T-helper 1 cell (primary cell): ENCODE results near the gene MT1M.
"Not testable (repeated sequence)": the region's sequence is repeated elsewhere in the genome, so short reads cannot be mapped to it uniquely, and the experiment has no call there.

ENCODE experiments used
- DNase-seq, 5 donors: peaks; one replicate each; pipeline ENCODE4 v3.0.0-alpha.2; 2012 to 2020

MT1M gene

DNA sequence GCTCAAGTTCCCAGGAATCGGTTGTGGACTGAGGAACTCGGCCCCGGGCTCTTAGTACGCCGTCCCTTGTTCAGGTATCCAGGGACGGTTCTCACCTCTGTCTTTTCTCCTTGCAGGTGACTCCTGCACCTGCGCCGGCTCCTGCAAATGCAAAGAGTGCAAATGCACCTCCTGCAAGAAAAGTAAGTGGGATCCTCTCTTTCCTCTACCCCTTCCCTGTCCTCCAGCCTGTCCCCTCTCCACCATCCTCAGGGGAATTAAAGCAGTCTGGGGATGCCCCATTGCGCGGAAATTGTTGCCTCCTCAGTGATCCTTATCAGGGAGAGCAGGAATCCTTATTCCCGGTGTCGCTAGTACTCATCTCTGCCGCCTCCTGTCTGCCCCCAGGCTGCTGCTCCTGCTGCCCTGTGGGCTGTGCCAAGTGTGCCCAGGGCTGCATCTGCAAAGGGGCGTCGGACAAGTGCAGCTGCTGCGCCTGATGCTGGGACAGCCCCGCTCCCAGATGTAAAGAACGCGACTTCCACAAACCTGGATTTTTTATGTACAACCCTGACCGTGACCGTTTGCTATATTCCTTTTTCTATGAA is 23.5 kb upstream of the MT1M start:
- DNase-seq = no peak

- DNase-seq = peak; percentile 41 to 83 (median 64)
Measured at GRCh38 chr16:56609463-56609921, 23.0 kb upstream of the MT1M start.

DNA sequence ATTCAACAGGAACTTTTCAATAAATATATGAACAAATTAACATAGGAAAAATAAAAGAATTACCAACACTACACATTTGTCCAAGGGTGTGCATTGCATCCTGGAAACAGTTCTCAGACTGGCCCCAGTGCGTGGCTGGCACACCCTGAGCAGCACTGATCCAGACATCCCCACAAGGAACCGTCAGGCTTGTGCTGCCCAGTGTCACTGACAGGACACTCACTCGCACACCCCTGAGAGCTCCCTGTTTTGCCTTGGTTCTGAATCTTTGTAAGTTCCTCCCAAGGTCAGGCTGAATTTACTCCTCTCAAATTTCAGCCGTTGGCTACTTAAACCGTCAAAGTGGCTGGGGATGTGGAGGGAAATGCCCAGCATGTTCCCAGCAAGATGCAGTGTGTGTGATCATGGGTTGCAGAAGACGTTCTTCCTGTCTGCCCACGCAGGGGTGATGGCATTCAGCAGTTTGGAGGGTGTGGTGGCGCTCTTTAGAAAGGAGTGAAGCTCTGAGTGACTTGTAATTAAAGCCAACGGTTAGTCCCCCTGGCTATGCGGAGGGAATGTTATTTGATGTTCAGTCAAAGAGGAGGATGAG is 22.3 kb upstream of the MT1M start:
- DNase-seq = peak; percentile 19 to 70 (median 58)

GRCh38 chr16:56610609-56611111 is 21.8 kb upstream of the MT1M start:
- no peak for DNase-seq

GRCh38 chr16:56611281-56611833 is 21.1 kb upstream of the MT1M start:
- DNase-seq = no peak

- DNase-seq = no peak
Measured at GRCh38 chr16:56613706-56614105, 18.8 kb upstream of the MT1M start.

DNA sequence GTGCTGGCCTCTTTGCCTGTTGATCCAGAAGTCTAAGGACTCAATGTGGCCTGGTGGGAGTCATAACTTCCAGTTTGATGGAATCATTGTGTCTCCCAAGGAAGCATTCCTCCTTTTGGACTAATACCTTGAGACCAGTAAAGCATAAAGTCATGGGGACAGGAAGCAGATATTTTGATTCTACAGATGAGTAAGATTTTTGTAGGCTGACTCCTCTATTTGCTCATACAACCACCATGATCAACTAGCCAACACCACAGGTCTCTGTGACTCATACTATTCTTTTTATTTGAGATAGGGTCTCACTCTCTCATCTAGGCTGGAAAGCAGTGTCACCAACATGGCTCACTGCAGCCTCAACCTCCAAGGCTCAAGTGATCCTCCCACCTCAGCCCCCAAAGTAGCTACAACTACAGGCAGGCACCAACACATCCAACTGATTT is 17.9 kb upstream of the MT1M start:
- peak in 1 of 5 donors; percentile 63 for DNase-seq

DNA sequence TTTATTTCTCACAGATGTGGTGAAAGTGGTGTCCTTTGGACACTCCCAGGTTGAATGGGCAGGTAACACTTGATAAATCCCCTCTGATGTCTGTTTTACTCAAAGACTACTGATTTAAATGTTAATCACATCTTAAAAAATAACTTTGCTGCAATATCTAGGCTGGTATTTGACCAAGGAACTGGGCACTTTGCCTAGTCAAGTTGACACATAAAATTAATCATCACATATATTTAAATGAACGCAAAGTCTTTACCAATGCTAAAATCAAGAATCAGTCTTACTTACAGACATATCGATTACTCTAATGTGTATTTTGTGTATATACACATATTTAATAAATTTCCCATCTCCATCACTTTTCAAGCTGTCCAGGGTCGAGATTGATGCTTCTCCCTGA is 17.1 kb upstream of the MT1M start:
- DNase-seq = no peak

DNA sequence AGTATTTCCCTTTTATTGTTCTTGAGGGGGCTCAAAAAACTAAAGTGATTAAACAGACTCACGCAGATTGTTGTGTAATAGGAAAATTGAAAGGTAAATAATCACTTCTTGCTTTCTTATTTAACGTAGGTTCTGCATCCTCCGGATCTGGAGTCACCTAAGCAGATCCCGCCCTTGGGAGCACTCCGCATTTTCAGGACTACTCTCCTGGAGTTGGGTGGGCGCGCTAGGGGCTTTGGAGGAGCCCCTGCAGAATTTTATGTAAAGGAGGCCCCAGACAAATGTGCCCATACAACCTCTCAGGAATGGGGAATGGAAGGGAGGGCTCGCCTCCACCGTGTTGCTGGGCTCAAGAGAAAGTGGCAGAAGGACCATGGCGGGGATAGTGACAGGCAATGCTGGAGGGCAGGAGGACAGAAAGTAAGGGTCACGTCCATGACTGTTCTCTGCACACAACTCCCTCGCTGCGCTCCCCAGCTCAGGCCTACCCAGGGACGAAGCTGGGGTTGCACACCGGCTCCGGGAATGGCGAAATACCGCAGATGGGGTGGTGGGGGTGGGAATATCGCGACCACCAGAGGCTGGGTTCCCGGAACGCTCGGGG is 15.7 kb upstream of the MT1M start:
- no peak for DNase-seq

DNA sequence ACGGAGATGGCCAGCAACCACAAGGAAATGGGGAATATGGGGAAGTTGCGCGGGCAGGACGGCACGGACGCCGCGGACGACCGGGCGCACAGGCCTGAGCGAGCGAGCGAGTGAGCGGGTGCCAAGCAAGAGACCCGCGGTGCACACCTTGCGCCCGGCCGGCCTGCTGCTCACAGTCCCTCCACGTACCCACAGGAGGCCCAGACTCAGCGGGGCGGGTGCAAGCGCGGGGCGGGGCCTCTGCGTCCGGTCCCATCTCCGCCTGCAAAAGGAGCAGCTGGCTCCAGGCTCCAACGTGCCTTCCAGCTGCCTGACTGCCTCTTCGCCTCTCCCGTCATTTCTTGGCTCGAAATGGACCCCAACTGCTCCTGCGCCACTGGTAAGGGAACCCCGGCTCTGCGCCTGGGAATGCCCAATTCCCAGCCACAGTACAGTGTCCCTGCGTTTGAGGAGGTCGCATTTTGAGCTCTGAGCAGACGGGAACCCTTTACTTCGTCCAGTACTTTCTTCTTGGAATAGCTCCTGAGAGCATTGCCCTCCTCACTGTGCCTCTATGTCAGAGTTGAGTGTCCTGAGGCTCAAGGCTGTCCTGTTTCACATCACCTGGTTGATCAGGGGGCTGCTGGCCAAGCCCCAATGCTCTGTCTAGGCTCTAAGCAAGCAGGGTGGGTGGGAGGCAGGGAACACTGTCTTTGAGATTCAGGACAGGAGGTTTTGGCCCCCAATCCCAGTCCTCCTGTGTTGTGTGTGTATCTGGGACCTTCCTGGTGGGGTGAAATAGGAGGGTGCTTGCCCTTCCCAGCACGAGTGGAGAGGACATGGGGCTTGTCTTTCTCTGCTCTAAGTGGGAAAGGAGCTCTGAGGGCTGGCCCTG is 15.0 kb upstream of the MT1M start:
- DNase-seq = peak in 3 of 5 donors; percentile 31 to 69 (median 41)

DNA sequence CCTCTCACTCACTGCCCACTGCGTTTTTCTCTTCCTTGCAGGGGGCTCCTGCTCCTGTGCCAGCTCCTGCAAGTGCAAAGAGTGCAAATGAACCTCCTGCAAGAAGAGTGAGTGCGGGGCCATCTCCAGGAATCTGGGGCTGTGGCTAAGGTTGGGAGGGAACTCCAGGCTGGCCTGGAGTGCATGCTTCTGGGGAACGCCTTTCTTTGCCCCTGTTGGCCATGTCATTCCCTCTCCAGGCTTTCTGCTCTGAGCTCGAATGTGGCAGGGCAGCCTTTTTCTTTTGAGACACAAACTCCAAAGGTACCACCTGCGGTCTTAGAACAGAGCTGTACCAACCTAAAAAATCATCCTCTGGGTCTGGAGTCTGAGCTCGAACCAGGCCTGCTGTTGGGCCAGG is 14.3 kb upstream of the MT1M start:
- DNase-seq = no peak

DNA sequence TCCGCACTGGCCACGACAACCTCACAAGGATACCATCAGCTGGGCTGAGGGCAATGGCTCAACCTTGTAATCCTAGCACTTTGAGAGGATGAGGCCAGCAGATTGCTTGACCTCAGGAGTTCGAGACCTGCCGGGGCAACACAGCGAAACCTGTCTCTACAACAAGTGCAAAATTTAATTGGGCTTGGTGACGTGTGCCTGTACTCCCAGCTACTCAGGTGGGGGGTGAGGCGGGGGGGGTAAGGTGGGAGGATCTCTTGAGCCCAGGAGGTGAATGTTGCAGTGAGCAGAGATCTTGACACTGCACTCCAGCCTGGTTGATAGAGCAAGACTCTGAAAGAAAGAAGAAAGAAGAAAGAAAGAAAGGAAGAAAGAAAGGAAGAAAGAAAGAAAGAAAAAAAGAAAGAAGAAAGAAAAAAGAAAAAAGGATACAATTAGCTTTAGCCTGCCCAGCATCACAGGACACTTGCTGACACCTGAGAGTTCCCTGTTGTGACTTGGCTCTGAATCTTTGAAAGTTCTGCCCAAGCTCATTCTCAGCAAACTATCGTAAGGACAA is 12.0 kb upstream of the MT1M start:
- no peak for DNase-seq

- DNase-seq = not testable (repeated sequence)
Measured at GRCh38 chr16:56621665-56622445, 10.6 kb upstream of the MT1M start.

DNA sequence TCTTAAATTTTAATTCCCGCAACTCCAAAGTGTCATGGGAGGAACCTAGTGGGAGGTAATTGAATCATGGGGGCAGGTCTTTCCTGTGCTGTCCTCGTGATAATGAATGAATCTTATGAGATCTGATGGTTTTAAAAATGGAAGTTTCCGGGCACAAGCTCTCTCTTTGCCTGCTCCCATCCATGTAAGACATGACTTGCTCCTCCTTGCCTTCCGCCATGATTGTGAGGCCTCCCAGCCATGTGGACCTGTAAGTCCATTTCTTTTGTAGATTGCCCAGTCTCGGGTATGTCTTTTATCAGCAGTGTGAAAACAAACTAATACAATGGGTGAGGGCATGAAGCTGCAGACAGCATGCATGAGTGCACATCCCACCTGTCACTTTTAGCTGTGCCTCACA is 9.3 kb upstream of the MT1M start:
- DNase-seq = not testable (repeated sequence)

DNA sequence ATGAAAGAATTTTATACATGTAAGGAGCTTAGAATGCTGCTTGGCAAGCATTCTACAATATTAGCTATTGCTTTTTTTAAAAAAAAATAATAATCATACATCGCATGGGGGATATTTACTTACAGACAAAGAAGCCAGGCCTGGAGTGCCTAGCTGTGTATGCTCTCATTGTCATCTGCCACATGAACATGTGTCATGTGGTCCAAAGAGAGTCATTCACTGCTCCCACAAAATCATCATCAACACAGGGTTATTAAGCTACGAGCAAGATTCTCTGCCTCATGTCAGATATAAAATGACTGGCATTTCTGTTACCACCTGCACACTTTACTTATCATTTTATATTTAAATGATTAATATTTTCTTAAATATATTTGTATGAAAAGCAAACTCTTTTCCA is 8.8 kb upstream of the MT1M start:
- no peak for DNase-seq

DNA sequence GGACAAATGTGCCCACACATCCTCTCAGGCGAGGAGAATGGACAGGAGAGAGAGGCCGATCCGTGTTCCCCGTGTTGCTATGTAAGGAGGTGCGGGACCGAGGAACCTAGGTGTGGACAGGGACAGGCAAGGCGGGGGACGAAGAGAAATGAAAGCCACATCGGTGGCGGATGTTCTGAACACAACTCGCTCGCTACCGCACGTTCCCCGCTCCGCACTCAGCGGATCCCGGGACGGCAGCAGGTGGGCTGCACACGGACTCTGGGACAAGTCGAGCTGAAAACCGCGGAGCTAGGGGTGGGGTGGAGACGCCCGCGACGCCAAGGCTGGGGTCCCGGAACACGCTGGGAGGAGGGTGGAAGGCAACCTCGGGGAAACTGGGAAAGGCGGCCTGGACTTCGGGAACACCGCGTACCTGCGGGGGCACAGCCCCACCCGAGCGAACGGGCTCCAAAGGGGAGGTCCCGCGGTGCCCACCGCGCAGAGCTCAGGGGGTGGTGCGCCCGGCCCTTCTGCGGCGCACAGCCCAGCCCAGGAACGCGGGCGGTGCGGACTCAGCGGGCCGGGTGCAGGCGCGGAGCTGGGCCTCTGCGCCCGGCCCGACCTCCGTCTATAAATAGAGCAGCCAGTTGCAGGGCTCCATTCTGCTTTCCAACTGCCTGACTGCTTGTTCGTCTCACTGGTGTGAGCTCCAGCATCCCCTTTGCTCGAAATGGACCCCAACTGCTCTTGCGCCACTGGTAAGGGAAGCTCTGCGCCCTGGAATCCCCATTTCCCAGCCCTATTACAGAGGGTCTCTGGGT is 7.1 kb upstream of the MT1M start, which contains the start of gene MT1E:
TSS of gene MT1E (plus strand) at position 642 of the 803 bp plus-strand sequence. CDS start at position 713, 71 bp downstream.
- peak in 2 of 5 donors; percentile 35 to 81 for DNase-seq

DNA sequence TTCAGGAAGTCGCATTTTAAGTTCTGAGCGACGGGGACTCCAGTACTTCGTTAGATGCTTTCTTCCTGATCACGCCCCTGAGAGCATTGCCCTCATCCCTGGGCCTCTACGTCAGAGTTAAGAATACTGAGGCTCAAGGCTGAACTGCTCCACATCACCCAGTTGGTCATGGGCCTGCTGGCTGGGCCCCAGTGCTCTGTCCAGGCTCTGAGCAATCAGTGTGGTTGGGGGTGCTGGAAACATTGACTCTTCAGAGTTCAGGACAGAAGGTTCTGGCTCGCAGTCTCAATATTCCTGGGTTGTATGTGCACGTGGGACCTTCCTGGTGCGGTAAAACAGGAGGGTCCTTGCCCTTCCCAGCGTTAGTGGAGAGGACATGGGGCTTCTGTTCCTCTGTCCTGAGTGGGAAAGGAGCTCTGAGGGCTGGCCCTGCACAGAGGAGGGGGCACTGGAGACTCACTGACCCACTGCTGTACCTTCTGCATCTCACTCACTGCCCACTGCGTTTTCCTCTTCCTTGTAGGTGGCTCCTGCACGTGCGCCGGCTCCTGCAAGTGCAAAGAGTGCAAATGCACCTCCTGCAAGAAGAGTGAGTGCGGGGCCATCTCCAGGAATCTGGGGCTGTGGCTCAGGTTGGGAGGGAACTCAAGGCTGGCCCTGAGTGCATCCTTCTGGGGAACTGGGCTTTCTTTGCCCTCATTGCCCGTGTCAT is 6.4 kb upstream of the MT1M start:
- no peak for DNase-seq

DNA sequence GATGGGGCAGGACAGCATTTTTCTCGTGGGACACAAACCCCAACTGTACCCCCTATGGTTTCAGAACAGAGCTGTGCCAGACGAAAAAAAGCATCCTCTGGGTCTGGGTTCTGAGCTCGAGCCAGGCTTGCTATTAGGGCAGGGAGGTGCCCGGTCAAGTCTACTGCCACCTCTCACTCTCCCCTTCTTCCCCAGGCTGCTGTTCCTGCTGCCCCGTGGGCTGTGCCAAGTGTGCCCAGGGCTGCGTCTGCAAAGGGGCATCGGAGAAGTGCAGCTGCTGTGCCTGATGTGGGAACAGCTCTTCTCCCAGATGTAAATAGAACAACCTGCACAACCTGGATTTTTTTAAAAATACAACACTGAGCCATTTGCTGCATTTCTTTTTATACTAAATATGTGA is 5.8 kb upstream of the MT1M start:
- no peak for DNase-seq

GRCh38 chr16:56628486-56629350 is 3.7 kb upstream of the MT1M start:
- no peak for DNase-seq
